ENCODE measurements around the gene WBP1.

Gene WBP1

GRCh38 chr2:74486141-74486540 lies 27.9 kb downstream of the WBP1 start:
- TF ChIP-seq, protein P1, sequence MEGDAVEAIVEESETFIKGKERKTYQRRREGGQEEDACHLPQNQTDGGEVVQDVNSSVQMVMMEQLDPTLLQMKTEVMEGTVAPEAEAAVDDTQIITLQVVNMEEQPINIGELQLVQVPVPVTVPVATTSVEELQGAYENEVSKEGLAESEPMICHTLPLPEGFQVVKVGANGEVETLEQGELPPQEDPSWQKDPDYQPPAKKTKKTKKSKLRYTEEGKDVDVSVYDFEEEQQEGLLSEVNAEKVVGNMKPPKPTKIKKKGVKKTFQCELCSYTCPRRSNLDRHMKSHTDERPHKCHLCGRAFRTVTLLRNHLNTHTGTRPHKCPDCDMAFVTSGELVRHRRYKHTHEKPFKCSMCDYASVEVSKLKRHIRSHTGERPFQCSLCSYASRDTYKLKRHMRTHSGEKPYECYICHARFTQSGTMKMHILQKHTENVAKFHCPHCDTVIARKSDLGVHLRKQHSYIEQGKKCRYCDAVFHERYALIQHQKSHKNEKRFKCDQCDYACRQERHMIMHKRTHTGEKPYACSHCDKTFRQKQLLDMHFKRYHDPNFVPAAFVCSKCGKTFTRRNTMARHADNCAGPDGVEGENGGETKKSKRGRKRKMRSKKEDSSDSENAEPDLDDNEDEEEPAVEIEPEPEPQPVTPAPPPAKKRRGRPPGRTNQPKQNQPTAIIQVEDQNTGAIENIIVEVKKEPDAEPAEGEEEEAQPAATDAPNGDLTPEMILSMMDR (IDR thresholded peaks at IDR 0.05; ENCODE audit: poor library complexity, severe bottlenecking) = no peak

GRCh38 chr2:74488643-74489481 lies 30.6 kb downstream of the WBP1 start:
- TF ChIP-seq, protein P1 (IDR thresholded peaks at IDR 0.05; ENCODE audit: poor library complexity, severe bottlenecking) = no peak
- peaks cover 2% of the 10 kb centered on the region for H3K4me1 ChIP-seq (ENCODE audit: insufficient read depth, poor library complexity, severe bottlenecking)
- no peak; the same call in 2 of the 3 replicates for ATAC-seq (ENCODE audit: low read depth)

More at GRCh38 chr2:74486141-74486540, 27.9 kb downstream of the WBP1 start:
- Histone ChIP-seq H3K4me1 (ENCODE audit: insufficient read depth, poor library complexity, severe bottlenecking) (peaks cover 2% of the 10 kb centered on the region), H3K9me3 (ENCODE audit: severe bottlenecking) (no peaks in the 10 kb centered on the region), H3K27me3 (ENCODE audit: insufficient read depth, poor library complexity, severe bottlenecking) (no peaks in the 10 kb centered on the region), H3K36me3 (ENCODE audit: low read depth) (peaks cover 42% of the 10 kb centered on the region), H3K4me3 (ENCODE audit: severe bottlenecking) (no peak overlapping the region), H3K27ac (ENCODE audit: poor library complexity, severe bottlenecking) (no peak overlapping the region)
- DNase-seq (ENCODE audit: low spot score) (no peak), ATAC-seq (ENCODE audit: low read depth) (no peak)

DNA sequence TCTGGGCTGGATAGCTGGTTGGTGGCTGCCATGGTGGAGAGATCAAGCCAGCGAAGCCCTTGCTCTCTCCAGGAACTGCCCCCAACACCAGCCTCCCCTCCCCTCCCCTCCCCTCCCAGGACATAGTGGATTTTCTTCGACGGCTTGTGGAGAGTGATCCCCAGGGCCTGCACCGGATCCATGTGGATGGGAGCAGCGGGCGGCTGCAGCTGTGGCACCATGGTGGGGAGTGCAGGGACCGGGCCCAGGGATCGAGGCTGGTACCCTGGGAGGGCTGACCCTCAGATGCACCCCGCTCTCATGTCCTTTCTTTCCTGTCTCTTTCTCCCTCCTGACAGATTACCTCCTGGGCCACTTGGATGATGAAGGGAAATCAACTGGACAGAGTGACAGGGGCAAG lies 31.7 kb downstream of the WBP1 start:
- Histone ChIP-seq H3K27me3 (ENCODE audit: insufficient read depth, poor library complexity, severe bottlenecking) (no peaks in the 10 kb centered on the region), H3K4me1 (ENCODE audit: insufficient read depth, poor library complexity, severe bottlenecking) (peaks cover 2% of the 10 kb centered on the region), H3K36me3 (ENCODE audit: low read depth) (peaks cover 61% of the 10 kb centered on the region), H3K27ac (ENCODE audit: poor library complexity, severe bottlenecking) (no peak overlapping the region), H3K9me3 (ENCODE audit: severe bottlenecking) (no peaks in the 10 kb centered on the region), H3K4me3 (ENCODE audit: severe bottlenecking) (no peak overlapping the region)
- DNase-seq (ENCODE audit: low spot score) (no peak), ATAC-seq (ENCODE audit: low read depth) (no peak)
- TF ChIP-seq, protein P1 (IDR thresholded peaks at IDR 0.05; ENCODE audit: poor library complexity, severe bottlenecking) = no peak

More at GRCh38 chr2:74488643-74489481, 30.6 kb downstream of the WBP1 start:
- H3K27me3 ChIP-seq (ENCODE audit: insufficient read depth, poor library complexity, severe bottlenecking) = no peaks in the 10 kb centered on the region
- DNase-seq (ENCODE audit: low spot score) = no peak
- no peak overlapping the region for H3K27ac ChIP-seq (ENCODE audit: poor library complexity, severe bottlenecking)
- no peak overlapping the region for H3K4me3 ChIP-seq (ENCODE audit: severe bottlenecking)
- no peaks in the 10 kb centered on the region for H3K9me3 ChIP-seq (ENCODE audit: severe bottlenecking)
- peaks cover 61% of the 10 kb centered on the region for H3K36me3 ChIP-seq (ENCODE audit: low read depth)

- ATAC-seq (ENCODE audit: low read depth) = no peak
- no peak overlapping the region for H3K27ac ChIP-seq (ENCODE audit: poor library complexity, severe bottlenecking)
- H3K27me3 ChIP-seq (ENCODE audit: insufficient read depth, poor library complexity, severe bottlenecking) = no peaks in the 10 kb centered on the region
Observed at GRCh38 chr2:74491648-74492544, 33.7 kb downstream of the WBP1 start.

More at GRCh38 chr2:74491648-74492544, 33.7 kb downstream of the WBP1 start:
- Histone ChIP-seq H3K36me3 (ENCODE audit: low read depth) (peaks cover 50% of the 10 kb centered on the region), H3K9me3 (ENCODE audit: severe bottlenecking) (no peaks in the 10 kb centered on the region), H3K4me3 (ENCODE audit: severe bottlenecking) (no peak overlapping the region), H3K4me1 (ENCODE audit: insufficient read depth, poor library complexity, severe bottlenecking) (peaks cover 2% of the 10 kb centered on the region)
- DNase-seq (ENCODE audit: low spot score) = no peak
- TF ChIP-seq, protein P1 (IDR thresholded peaks at IDR 0.05; ENCODE audit: poor library complexity, severe bottlenecking) = no peak
